Astrocyte of the spinal cord (primary cell): Measurements from ENCODE around the gene TMEM8B.
"Not testable (repeated sequence)": the region's sequence is repeated elsewhere in the genome, so short reads cannot be mapped to it uniquely, and the experiment has no call there.

Experiments used
- DNase-seq: peaks from one replicate; pipeline ENCODE4 v3.0.0; 2011; ENCODE audit warnings: low read depth, low spot score
- H3K4me3 ChIP-seq: 2 replicates; pipeline ENCODE4 v1.5.1; 2011; ENCODE audit warnings: low read depth, mild to moderate bottlenecking, low read length, moderate library complexity
- in situ Hi-C: cut with HindIII; loops from 2 replicates; pipeline ENCODE4 v1.10.0; 2017; ENCODE audit warnings: low sequenced_read_pairs
- TF ChIP-seq, protein P1 (sequence below): IDR thresholded peaks from 2 replicates; pipeline ENCODE4 v1.5.1; 2012; ENCODE audit warnings: low read depth, mild to moderate bottlenecking, low read length, inconsistent platforms

The TMEM8B gene

DNA sequence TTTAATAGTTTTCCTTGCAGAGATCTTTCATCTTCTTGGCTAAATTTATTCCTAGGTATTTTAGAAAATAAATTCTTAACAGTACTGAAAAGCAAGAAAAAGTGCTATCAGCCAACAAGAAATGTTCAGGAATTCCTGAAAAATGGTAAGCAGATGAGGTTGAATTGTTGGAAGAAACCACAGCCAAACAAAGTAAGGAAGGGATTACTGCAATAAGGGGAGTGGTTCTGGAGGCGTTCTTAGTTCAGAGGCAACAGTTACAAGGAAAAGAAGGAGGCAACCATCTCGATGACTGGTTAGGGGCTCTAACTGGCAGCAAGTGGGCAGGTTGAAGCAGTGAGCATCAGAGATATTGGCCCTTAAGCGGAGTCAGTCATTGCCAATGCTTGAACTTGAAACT is 54.0 kb downstream of the TMEM8B start:
- in situ Hi-C loops: no loop called here
- H3K4me3 ChIP-seq: no peak overlapping the region
- TF ChIP-seq, protein P1, sequence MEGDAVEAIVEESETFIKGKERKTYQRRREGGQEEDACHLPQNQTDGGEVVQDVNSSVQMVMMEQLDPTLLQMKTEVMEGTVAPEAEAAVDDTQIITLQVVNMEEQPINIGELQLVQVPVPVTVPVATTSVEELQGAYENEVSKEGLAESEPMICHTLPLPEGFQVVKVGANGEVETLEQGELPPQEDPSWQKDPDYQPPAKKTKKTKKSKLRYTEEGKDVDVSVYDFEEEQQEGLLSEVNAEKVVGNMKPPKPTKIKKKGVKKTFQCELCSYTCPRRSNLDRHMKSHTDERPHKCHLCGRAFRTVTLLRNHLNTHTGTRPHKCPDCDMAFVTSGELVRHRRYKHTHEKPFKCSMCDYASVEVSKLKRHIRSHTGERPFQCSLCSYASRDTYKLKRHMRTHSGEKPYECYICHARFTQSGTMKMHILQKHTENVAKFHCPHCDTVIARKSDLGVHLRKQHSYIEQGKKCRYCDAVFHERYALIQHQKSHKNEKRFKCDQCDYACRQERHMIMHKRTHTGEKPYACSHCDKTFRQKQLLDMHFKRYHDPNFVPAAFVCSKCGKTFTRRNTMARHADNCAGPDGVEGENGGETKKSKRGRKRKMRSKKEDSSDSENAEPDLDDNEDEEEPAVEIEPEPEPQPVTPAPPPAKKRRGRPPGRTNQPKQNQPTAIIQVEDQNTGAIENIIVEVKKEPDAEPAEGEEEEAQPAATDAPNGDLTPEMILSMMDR: no peak
- DNase-seq: no peak

DNA sequence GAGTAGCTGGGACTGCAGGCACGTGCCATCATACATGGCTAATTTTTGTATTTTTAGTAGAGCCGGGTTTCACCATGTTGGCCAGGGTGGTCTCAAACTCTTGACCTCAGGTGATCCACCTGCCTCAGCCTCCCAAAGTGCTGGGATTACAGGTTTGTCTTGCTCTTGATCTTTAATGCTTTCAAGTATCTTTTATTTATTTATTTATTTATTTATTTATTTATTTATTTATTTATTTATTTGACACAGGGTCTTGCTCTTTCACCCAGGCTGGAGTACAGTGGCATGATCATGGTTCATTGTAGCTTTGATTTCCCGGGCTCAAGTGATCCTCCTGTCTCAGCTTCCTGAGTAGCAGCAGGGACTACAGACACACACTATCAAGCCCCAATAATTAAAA is 55.9 kb downstream of the TMEM8B start:
- DNase-seq, H3K4me3 ChIP-seq, in situ Hi-C loops: not testable (repeated sequence)

DNA sequence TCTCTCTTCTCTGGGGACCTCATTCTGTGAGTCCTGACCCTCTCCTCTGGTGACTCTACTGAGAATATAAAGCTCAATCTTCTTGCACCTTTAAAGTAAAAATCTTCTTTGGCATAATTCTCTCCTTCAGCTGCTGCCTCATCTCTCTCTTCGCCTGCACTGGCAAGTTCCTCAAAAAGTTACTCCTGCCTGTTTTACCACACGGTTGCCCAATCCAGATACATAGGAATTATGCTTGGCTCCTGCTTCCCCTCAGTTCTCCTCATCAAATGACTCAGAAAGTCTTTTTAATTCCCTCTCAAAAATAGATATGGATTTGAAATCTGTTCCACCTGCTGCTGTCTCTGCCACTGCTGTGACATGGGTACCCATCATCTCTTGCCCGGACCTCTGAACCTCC is 62.6 kb downstream of the TMEM8B start:
- H3K4me3 ChIP-seq: no peak overlapping the region
- TF ChIP-seq, protein P1: no peak
- DNase-seq: no peak
- in situ Hi-C loops: no loop called here

DNA sequence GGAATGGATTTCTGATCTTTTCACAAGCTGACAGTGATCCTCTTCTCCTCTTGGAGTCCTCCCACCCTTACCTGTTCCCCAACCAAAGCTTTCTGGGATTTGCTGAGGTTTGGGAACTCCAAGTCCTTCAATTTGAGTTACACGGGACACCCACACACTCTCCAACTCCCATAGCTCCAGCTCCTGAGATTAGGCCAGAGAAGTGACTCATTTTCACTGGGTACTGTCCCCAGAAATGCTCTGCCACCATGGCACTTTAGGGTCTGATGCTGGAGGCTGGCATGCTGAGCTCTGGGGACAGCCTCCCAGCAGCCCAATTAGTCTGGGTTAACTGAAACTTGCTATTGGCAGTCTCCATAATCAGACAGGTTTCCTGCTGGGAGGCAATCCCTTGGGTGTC is 63.0 kb downstream of the TMEM8B start:
- TF ChIP-seq, protein P1: no peak
- no peak for DNase-seq
- H3K4me3 ChIP-seq: no peak overlapping the region
- in situ Hi-C loops: no loop called here

DNA sequence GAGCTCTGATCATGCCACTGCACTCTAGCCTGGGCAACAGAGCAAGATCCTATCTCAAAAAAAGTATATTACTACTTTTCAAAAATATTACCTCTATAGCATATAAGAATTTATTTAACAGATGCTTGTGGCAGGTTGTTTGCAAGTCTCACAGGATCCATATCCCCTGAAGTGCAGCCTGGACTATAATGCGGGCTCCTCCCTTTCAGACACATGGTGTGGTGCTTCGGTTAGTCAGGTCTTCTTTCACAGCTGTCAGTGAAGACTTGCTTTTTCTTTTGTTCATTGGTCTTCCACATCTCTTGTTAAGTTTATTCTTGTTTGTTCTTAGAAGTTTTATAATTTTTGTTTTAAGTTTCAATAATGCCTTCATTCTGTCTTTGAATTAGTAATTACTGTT is 67.5 kb downstream of the TMEM8B start:
- TF ChIP-seq, protein P1: no peak
- in situ Hi-C loops: no loop called here
- no peak overlapping the region for H3K4me3 ChIP-seq
- no peak for DNase-seq

DNA sequence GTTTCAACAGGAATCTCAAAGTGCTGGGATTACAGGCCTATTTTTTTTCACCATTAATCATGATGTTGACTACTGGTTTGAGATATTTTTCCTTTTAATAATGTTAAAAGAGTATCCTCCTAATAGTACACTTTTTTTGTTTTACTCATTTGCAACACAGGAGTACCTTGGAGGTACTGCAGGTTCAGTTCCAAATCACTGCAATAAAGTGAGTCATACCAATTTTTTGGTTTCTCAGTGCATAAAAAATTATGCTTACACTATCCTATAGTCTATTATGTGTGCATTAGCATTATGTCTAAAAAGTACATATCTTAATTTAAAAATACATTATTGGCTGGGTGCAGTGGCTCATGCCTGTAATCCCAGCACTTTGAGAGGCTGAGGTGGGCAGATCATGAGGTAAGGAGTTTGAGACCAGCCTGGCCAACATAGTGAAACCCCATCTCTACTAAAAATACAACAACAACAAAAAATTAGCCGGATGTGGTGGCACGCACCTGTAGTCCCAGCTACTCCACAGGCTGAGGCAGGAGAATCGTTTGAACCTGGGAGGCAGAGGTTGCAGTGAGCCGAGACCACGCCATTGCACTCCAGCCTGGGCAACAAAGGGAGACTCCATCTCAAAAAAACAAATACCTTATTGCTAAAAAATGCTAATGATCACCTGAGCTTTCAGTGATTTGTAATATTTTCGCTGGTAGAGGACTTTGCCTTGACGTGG is 68.5 kb downstream of the TMEM8B start:
- DNase-seq, in situ Hi-C loops, H3K4me3 ChIP-seq: not testable (repeated sequence)

DNA sequence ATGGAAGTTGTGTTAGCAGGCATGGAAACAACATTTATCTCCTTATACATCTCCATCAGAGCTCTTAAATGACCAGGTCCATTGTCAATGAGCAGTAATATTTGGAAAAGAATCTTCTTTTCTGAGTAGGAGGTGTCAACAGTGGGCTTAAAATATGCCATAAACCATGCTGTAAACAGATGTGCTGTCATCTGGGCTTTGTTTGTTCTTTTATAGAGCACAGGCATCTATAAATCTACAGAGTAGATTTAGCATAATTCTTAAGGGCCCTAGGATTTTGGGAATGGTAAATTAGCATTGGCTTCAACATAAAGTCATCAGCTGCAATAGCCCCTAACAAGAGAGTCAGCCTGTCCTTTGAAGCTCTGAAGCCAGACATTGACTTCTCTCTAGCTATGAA is 69.3 kb downstream of the TMEM8B start:
- DNase-seq: no peak
- no peak overlapping the region for H3K4me3 ChIP-seq
- in situ Hi-C loops: no loop called here
- TF ChIP-seq, protein P1: no peak

DNA sequence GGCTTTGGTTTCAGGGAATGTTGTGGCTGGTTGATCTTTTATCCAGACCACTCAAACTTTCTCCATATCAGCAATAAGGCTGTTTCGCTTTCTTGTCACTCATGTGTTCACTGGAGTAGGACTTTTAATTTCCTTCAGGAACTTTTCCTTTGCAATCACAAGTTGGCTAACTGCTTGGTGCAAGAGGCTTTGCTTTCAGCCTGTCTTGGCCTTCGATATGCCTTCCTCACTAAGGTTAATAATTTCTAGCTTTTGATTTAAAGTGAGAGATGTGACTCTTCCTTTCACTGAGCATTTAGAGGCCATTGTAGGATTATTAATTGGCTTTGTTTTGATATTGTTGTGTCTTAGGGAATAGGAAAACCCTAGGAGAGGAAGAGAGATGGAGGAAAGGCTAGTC is 70.0 kb downstream of the TMEM8B start:
- no peak for DNase-seq
- no peak overlapping the region for H3K4me3 ChIP-seq
- in situ Hi-C loops: no loop called here
- TF ChIP-seq, protein P1: no peak
